T-helper 9 cell (primary cell): ENCODE measurements around the gene TMEM101.
"Not testable (repeated sequence)": the region's sequence is repeated elsewhere in the genome, so short reads cannot be mapped to it uniquely, and the experiment has no call there.

ENCODE experiments used
- DNase-seq: peaks from one replicate; pipeline ENCODE4 v3.0.0-alpha.2; 2020
- total RNA-seq, 2 donors: gene quantifications; one replicate each; lab custom pipeline; 2026; lab: John Stamatoyannopoulos, UW

Gene TMEM101
- total RNA-seq: 10.6 to 29.7 reads per million in 2 donors

GRCh38 chr17:44014437-44015172 lies at the start of gene TMEM101:
Gene TMEM101, minus strand, starts transcription at chr17:44014963. Its CDS starts 11 bp downstream, at chr17:44014952.
- DNase-seq: peak; percentile 81

GRCh38 chr17:44063704-44064639 lies 49.2 kb upstream of the TMEM101 start:
- DNase-seq: no peak

- DNase-seq: no peak
These were observed 48.1 kb upstream of the TMEM101 start for GRCh38 chr17:44062871-44063270.

GRCh38 chr17:44061446-44061845 lies 46.7 kb upstream of the TMEM101 start:
- DNase-seq: no peak

GRCh38 chr17:44059101-44059892 lies 44.5 kb upstream of the TMEM101 start:
- DNase-seq: no peak

GRCh38 chr17:44053125-44053872 lies 38.5 kb upstream of the TMEM101 start:
- no peak for DNase-seq

- DNase-seq: no peak
These were observed 34.7 kb upstream of the TMEM101 start for GRCh38 chr17:44049294-44050060.

GRCh38 chr17:44046893-44047292 lies 32.1 kb upstream of the TMEM101 start:
- DNase-seq: not testable (repeated sequence)

- no peak for DNase-seq
These were observed 30.7 kb upstream of the TMEM101 start for GRCh38 chr17:44045486-44045885.

- DNase-seq: no peak
These were observed 29.3 kb upstream of the TMEM101 start for GRCh38 chr17:44044071-44044470.

- DNase-seq: no peak
These were observed 28.5 kb upstream of the TMEM101 start for GRCh38 chr17:44043272-44043696.

- no peak for DNase-seq
These were observed 25.3 kb upstream of the TMEM101 start for GRCh38 chr17:44039829-44040635.

- no peak for DNase-seq
These were observed 23.8 kb upstream of the TMEM101 start for GRCh38 chr17:44038604-44039011.

GRCh38 chr17:44037471-44037870 lies 22.7 kb upstream of the TMEM101 start:
- DNase-seq: no peak

GRCh38 chr17:44034688-44035087 lies 19.9 kb upstream of the TMEM101 start:
- not testable (repeated sequence) for DNase-seq

- no peak for DNase-seq
These were observed 19.2 kb upstream of the TMEM101 start for GRCh38 chr17:44033861-44034408.

- DNase-seq: no peak
These were observed 15.7 kb upstream of the TMEM101 start for GRCh38 chr17:44030482-44030881.

GRCh38 chr17:44029736-44030135 lies 15.0 kb upstream of the TMEM101 start:
- no peak for DNase-seq

- no peak for DNase-seq
These were observed 10.1 kb upstream of the TMEM101 start for GRCh38 chr17:44024853-44025252.

- DNase-seq: no peak
These were observed 9.5 kb upstream of the TMEM101 start for GRCh38 chr17:44024271-44024663.
